IPS DF 19.7 (cell line): ENCODE measurements around the gene PDE4D.
"Not testable (repeated sequence)": the region's sequence is repeated elsewhere in the genome, so short reads cannot be mapped to it uniquely, and the experiment has no call there.

Experiments
- DNase-seq: peaks from one replicate; pipeline ENCODE4 v3.0.0-alpha.2; 2013; ENCODE audit warnings: low read depth, low spot score

PDE4D gene

DNA sequence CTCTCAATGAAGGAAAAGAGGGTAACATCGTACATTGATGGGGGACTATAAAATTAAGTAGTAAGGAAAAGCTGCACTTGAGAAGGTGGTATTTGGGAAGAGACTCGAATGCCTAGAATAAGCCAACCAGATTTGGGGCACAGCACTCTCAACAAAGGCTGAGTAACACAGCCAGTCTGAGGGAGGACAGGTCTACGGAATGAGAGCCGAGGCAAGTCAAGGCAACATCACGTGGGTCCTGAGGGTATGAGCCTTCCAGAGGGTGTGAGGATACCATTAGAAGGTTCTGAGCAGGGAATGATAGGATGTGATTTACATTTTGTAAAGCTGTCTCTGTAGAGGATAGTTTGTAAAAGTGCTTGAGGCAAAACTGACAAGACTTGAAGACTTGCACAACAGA is 876.6 kb downstream of the PDE4D start:
- no peak for DNase-seq

DNA sequence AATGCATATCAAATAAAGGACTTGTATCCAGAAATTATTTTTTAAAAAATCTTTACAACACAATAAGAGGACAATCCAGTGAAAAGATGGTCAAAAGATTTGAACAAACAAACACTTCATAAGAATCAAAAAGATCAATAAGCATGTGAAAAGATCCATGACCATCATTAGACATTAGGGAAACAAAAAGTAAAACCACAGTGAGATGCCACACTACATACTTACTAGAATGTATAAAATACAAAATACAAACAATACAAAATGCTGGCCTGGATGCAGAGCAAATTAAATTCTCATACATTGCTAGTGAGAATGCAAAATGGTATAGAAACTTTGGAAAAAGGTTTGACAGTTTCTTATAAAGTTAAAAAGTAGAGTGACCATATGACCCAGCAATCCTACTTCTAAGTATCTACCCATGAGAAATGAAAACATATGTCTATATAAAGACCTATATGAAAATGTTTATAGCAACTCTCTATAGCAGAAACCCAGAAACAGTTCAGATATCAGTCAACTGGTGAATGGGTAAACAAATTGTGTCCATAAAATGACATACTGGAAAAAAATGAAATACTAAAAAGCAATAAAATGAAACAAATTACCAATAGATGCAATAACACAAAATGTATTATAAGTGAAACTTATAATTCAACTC is 884.6 kb downstream of the PDE4D start:
- no peak for DNase-seq

DNA sequence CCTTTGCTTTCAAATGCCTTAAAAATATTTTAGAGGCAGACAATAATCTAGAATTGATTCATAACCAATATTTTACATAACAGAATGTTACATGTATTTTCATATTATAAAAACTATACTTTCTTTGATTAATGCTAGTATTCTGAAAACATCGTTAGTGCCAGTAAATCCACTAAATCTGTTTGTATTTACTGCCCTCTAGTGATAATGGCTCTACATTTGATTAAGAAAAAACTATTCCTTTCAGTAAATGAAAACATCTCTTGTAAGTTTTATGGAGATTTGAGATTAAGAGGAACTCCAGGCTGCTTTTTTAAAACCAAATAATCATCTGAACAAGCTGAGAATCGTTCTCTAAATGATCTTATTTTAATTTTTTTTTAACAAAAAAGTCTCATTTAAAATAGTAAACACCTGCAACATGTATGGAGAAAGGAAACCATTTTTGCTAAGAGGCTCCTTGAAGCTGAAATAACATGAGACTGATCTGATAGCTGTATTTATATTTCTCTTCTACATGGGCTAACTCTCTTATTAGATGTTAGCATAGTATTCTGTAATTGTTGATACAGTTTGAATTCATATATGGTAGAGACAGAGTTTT is 886.0 kb downstream of the PDE4D start:
- DNase-seq = no peak

DNA sequence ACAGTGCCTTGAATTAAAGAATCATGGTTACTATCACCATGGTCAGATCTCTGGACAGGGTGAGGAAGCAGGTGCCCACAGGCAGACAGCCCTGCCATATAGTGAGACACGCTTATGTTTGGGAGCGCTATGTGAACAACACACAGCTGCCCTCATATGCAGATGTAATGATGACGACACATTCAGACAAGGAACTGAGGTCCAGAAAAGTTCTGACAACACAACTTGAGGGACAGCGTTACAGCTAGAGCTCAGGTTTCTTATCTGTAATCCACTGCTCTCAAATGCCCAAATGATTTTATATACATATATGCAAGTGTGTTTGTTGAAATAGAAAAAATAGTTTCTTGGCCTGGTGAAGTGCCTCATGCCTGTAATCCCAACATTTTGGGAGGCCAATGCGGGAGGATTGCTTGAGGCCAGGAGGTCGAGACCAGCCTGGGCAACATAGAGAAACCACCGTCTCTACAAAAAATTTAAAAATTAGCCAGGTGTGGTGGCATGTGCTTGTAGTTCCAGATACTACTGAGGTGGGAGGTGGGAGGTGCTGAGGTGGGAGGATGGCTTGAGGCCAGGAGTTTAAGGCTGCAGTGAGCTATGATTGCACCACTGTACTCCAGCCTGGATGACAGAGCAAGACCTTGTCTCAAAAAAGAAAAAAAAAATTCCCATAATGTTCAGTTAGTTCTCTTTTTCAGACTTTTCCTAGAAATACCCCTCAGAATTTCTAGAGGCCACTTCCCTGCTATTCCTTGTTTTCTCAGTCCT is 887.4 kb downstream of the PDE4D start:
- no peak for DNase-seq

DNA sequence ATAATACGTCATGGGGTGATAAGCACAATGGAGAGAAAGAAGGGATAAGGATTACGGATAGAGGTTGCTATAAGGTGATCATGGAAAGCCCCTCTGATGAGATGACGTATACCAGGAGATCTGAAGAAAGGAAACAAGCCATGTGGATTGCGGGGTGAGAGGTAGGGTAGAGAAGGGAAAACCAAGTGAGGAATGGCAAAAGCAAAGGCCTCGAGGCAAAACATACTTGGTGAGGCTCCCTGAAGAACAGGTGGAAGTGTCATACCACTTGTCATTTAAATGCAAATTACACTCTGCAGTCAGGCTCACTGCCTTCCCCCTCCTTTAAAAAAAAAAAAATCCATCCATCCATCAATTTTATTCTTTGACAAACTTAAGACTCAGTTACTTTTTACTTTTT is 889.9 kb downstream of the PDE4D start:
- no peak for DNase-seq

DNA sequence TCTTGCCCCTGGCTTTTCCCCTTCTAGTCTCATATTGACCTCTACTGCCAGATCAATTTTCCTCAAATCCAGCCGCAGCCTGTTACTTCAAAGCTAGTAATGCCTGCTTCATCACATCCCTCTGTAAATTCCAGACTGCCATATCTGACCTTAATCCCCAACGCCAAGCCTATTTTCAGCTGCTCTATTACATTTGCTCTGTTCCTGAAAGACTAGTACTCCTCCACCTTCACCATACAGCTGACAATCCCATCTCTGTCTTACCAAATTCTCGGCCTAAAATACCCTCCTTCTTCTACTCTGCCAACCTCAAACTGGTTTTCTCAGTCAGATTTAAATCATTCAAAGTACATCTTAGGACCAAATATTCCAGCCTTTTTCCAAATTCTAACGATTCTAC is 890.4 kb downstream of the PDE4D start:
- DNase-seq = no peak

DNA sequence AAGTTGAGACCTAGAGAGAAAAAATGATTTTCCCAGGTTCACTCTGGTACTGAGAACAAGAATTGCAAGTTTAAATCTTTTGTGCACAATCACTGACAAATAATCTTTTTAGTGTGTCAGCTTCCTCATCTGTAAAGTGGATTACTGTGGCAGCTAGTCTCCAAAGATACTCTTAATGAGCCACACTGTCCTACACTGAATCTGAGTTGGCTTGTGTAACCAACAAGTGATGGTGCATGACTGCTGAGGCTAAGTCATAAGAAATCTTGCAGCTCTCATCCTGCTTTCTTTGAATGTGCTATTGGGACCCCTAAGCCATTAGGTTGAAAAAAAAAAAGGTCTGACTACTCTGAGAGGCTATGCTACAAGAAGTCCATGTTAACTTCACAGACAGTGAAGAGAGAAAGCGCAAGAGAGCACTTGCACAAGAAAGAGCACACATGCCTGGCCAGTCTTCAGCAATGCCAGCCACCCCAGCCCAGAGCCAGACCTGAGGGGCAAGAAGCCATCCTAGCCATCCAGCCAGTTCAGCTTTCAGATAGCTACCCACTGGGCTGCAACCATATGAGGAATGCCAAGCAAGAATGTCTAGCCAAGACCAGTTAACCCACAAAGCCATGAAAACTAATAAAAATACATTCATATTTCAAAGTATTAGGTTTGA is 891.2 kb downstream of the PDE4D start:
- no peak for DNase-seq

DNA sequence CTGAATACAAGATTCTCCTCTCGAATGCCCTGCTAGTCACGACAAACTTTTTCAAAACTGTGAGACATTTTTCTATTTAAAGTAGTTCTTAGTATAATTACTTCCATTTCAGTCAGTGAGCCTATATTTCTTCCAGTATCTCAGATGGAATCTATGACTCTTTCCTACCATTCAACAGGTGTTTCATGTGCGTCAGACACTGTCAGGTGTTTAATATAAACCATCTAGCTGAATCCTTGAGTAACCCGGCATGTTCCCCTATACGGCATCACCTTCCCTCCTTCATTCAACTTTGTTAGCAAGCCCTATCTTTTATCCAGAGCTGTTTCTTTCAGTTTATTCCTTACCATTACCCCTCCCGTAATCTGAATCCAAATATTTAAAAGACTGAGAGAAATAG is 891.8 kb downstream of the PDE4D start:
- DNase-seq = no peak

DNA sequence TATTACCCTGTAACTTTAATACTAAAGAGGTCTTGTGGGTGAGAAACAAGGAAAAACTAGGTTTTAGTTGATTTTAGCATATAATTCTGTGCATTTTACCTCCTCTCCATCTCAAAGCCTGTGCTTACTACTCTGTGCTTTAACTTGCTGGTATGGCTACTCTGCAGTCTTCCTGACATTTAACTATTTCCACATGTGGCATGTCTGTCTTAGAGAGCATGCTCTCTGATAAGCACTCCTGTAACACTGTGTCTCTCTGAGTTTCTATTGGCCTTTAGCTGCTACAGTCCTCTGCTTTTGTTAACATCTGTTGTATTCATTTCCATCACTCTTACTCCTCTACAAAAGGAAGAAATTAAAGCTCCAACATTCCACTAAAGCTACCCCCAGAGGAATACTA is 892.4 kb downstream of the PDE4D start:
- no peak for DNase-seq

DNA sequence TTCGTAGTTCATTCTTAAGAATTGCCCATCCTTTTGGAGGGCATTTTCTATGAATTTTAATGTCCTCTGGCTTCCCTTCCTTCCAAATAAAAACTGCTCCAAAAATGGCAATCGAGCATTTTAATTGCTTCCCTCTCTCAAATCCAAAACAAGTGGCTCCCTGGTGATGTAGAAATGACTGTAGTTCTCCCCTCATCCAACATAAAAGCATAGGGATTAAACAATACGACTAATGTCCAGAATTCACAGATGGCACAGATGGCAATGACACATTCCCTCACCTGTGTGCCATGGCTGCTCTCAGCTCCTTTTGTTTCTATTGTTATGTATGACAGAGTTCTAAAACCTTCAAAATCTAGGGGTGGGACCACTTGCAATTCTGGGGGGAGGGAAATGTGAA is 893.3 kb downstream of the PDE4D start:
- DNase-seq = no peak

DNA sequence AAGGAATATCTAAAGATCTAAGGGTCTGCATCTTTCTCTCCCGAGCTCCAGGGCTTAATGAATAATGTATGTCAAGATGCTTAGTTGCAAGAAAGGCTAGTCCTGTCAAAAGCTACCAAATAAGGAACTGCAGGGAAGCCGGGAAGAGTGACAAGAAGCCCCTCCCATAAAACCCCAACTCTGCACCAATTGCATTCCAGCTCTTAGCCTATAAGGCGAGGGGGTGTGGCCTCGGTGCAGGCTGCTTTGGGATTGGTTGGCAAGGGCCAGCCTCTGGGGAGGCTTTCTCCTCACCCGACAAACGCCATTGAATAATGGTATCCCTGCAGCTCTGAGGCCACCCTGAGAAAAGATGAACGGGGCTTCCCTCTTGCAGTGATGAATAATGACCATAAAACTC is 893.7 kb downstream of the PDE4D start:
- DNase-seq = peak; percentile 80

DNA sequence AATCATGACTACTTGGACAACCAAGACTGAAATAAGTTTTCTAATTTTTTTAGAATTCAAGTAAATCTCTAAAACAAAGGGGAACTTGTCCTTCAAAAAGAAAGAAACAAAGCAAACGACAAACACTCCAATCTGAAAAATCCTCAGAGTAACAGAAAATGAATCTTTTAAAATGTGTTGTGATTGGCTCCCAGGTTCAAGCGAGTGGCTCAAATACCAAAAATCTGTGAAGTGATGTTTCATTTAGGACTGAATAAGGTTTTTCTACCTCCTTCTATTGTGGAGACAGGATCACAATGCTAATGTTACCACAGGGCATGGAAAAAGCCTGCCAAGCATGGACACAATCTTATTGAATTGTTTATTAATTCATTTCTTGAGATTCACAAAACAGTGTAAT is 895.0 kb downstream of the PDE4D start:
- no peak for DNase-seq

DNA sequence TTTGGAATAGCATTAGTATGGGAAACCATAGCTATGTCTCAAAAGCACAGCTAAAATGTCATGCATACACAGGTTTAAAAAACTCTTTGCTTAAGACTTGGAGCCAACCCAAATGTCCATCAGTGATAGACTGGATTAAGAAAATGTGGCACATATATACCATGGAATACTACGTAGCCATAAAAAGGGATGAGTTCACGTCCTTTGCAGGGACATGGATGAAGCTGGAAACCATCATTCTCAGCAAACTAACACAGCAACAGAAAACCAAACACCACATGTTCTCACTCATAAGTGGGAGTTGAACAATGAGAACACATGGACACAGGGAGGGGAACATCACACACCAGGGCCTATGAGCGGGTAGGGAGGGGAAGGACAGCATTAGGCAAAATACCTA is 897.7 kb downstream of the PDE4D start:
- not testable (repeated sequence) for DNase-seq

DNA sequence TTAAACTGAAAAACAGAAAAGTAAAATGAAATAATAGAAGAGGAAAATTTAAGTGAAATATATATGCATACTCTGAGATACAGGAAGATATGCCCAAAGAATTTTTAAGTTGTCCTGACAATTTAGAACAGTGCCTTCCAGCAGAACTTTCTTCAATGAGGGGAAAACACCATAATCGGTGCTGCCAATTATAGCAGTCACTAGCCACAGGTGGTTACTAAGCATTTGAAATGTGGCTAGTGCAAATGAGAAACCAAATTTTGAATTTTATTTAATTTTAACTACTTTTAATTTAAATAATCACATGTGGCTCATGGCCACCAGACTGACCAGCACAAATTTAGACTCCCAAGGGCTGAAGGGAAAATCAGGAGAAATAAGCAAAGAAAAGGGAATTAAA is 900.1 kb downstream of the PDE4D start:
- no peak for DNase-seq

DNA sequence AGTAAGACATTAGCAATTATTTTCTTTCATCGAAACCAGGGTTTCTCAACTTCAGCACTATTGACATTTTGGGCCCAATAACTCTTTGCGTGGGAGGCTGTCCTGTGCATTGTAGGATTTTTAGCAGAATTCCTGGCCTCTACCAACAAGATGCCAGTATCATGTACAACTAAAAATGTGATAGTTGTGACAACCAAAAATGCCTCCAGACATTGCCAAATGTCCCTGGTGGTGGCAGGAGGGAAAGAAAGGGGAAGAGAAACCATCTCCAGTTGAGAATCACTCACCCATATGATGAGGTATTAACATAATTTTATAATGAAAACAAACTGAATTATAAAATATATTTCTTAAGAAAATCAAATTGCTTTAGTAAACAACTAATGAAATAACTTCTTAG is 904.6 kb downstream of the PDE4D start:
- no peak for DNase-seq

DNA sequence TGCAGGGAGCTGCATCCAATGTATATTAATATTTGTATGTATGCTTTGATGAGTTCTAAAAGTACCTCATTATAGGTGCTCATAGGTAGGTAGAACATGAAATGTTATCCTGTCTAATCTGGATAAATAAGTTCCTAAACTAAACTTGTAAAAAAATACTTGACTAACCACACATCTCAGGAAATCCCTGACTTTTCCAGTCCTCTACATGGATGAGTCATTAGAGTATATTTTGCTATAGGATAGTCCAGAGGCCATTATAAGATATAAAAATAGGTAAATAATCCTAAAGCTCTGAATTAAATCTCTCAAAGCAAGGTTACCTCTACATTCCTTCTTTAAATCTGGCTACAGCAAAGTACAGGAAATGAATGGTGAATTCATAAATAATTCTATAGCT is 906.3 kb downstream of the PDE4D start:
- DNase-seq = no peak

DNA sequence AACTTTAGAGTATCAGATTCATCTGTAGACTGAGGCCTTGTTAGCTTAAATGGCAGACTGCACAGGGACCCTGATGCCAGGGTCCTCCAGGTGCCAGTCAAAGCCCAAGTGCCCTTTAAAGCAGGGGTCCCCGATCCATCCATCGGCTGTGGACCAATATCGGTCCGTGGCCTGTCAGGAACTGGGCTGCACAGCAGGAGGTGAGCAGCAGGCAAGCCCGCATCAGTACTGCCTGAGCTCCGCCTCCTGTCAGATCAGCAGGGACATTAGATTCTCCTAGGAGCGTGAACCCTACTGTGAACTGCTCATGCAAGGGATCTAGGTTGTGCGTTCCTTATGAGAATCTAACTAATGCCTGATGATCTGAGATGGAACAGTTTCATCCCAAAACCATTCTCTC is 907.2 kb downstream of the PDE4D start:
- DNase-seq = no peak

DNA sequence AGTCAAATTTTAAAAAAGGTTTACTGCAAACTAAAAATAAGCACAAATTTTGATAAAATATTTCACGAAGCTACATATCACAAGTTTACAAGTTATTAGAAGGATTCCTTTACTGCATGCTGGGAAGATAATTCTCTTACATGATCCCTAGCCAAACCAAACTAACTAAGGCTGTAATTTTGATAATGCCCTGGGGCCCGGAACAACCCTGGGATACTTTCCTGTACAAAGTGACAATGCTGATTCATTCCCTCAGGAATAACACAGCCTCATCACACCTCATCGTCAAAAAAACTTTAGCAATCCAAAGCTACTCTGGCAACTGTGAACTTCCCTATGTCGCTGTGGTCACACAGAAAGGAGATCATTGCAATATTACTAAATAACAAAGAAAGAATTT is 907.8 kb downstream of the PDE4D start:
- no peak for DNase-seq

DNA sequence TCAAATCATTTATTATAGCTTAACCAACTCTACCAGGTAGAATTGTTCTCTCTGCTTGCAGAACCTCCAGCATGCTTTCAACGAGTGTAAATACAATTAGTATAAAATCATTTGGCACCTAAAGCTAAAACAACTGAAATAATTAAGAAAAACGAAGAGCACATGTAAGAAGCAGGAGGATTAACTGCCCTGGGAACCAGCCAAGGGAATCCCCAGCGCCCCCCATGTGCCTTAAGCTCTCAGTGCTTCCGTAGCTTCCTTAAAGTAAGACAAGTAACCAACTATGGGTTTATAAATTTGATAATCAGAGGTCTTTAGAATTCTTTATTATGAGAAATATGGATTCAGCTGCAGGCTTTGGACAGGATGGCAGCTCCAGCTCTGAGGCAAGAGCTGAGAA is 908.2 kb downstream of the PDE4D start:
- DNase-seq = no peak

DNA sequence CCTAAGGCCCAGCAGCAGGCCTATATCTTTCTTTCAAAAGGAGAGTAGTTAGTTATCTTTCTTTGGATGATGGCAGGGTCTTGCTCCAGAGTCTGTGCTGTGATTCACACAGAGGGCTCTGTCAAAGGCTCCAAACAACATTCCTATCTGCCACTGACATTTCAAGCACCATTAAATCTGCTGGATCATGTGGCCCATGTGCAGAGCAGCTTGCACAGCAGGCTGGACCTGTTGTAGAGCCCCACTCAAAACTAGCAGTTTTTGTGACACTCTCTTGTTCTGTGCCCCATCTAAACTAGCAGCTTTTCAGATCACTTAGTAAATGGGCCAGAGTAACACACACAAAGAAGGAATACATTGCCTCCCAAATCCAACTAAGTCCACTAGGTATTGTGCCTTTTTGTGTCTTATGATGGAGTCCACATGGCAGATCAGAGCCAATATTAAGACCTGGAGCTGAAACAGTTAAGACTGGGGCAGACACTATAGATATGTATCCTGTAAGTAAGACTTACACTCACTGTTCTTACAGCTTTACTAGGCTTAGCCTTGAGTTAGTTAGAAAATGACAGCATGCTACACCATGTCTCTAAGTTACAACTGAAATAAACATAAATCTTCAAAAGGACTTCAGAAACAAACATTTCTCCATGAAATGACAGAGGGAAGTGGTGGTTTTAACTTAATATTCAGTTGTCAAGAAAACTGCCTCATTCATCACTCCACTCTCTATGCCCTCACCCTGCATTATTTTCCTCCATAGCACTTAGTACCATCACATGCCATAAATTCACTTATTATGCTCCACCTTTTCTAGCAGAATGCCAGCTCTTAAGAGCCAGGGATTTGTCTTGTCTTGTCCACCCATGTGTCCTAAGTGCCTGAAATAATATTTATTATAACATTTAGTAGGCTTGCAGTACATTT is 909.7 kb downstream of the PDE4D start:
- no peak for DNase-seq

DNA sequence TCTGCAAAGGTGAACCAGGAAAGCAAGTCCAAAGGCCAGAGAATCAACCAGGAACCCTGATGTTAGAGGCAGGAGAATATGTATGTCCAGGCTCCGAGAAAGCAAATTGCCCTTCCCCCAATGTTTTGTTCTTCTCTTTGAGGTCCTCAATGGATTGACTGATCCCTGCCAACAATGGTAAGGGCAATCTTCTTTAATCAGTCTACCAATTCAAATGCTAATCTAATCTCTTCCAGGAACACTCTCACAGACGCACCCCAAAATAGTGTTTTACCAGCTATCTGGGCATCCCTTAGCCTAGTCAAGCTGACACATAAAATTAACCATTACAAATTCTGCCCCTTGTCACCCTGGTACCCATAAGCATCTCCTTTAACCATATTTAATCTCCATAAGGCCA is 912.6 kb downstream of the PDE4D start:
- no peak for DNase-seq

DNA sequence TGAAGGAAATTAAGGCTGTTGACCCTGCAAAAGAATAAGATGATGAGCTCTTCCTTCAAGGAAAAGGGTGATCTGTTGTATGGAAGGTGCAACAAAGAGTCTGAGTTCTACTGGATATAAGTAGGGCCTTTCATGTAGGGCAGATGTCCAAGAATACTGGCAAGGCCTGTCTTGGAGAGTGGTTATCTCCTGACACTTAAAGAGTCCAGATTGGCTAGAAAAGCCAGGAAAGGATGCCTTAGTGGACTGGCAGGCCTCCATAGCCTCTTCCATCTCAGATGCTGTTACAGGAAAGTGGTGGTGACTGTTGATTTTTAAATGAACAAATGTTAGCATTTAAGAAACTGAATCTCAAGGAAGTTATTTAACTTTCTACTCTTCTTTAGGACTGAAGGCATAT is 914.4 kb downstream of the PDE4D start:
- no peak for DNase-seq
